ENCODE results near the gene DCAF5. TPM values are rescaled to one million over a fixed set of nuclear protein-coding genes. Genes with fewer than 3 reads are reported as not detected.
A peak's percentile ranks its signal among the peaks of the same experiment; 100 is the strongest.

The DCAF5 gene
- total RNA-seq, 4 donors from 2014 or later, result 37.4 to 67.1 (median 46.4) TPM

- H3K4me3 ChIP-seq, result no peak overlapping the region
- TF ChIP-seq POLR2A (IDR thresholded peaks at IDR 0.05; ENCODE audit: low read depth), result no peak
- no peak for TF ChIP-seq CTCF (IDR thresholded peaks at IDR 0.05)
- no peak for TF ChIP-seq POLR2AphosphoS5 (IDR thresholded peaks at IDR 0.05)
- no peak for TF ChIP-seq EP300 (IDR thresholded peaks at IDR 0.05)
- intact Hi-C loops (cut with DNase I), result loop anchor here (5.0 kb wide), 1 partner anchor 193 kb away; no protein-coding TSS in a partner anchor
- no peaks in the 10 kb centered on the region for H3K9me3 ChIP-seq
- peaks cover 0 to 55% (median 23%) of the 10 kb centered on the region in 4 donors for H3K36me3 ChIP-seq
- 86% methylated on average over 2 of the region's 2 CpGs for WGBS
- peaks cover 0 to 21% (median 14%) of the 10 kb centered on the region in 4 donors for H3K4me1 ChIP-seq
- H3K27ac ChIP-seq (replicated peaks in 1 of 4), result peak overlapping the region in 1 of 4 donors; percentile 45
- H3K27me3 ChIP-seq, result no peaks in the 10 kb centered on the region
- DNase-seq (ENCODE audit: extremely low spot score), result no peak
These were observed 47.6 kb downstream of the DCAF5 start for GRCh38 chr14:69105326-69105725.

- no peak for DNase-seq (ENCODE audit: extremely low spot score)
These were observed 51.5 kb downstream of the DCAF5 start for GRCh38 chr14:69101331-69101826.

DNA sequence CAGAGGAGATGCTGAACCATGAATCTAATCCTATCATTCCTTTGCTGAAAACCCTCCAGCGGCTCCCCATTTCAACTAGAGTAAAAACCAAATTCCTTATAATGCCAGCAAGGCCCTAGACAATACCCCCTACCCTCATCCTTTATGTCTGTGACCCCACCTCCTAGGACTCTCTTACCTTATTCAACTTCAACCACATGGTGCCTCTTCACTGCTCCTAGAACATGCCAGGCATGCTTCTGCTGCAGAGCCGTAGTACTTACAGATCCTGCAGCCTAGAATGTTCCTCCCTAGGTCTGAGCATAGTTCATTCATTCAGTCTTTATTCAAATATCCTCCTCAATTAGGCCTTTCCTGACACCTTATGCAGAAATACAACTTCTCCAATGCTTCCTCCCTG, 54.9 kb downstream of the DCAF5 start:
- peak overlapping the region; percentile 58 to 78 (median 72) for H3K27ac ChIP-seq (replicated peaks in 1 of 4)

More at GRCh38 chr14:69101331-69101826, 51.5 kb downstream of the DCAF5 start:
- peaks cover 0 to 34% (median 31%) of the 10 kb centered on the region in 4 donors for H3K4me1 ChIP-seq
- peaks cover 0 to 35% (median 13%) of the 10 kb centered on the region in 4 donors for H3K36me3 ChIP-seq
- no peak overlapping the region for H3K4me3 ChIP-seq
- no peaks in the 10 kb centered on the region for H3K9me3 ChIP-seq
- 32% methylated on average over 4 of the region's 4 CpGs for WGBS
- intact Hi-C loops (cut with DNase I), result no loop called here
- peak overlapping the region; percentile 48 to 71 (median 52) for H3K27ac ChIP-seq (replicated peaks in 1 of 4)
- no peak for TF ChIP-seq EP300 (IDR thresholded peaks at IDR 0.05)
- TF ChIP-seq CTCF (IDR thresholded peaks at IDR 0.05), result peak; percentile 66 to 81 (median 76)
- TF ChIP-seq POLR2AphosphoS5 (IDR thresholded peaks at IDR 0.05), result peak; percentile 59 to 78
- H3K27me3 ChIP-seq, result no peaks in the 10 kb centered on the region

GRCh38 chr14:69096781-69097475, 56.0 kb downstream of the DCAF5 start:
- no peak for DNase-seq (ENCODE audit: extremely low spot score)
- intact Hi-C loops (cut with DNase I), result no loop called here
- Histone ChIP-seq H3K36me3 (peaks cover 0 to 4% (median 2%) of the 10 kb centered on the region in 4 donors), H3K4me1 (peaks cover 13 to 66% (median 55%) of the 10 kb centered on the region in 4 donors), H3K9me3 (no peaks in the 10 kb centered on the region), H3K4me3 (no peak overlapping the region), H3K27me3 (no peaks in the 10 kb centered on the region), H3K27ac (replicated peaks in 1 of 4) (peak overlapping the region; percentile 58 to 78 (median 72))
- no peak for TF ChIP-seq POLR2AphosphoS5 (IDR thresholded peaks at IDR 0.05)
- TF ChIP-seq POLR2A (IDR thresholded peaks at IDR 0.05; ENCODE audit: low read depth), result no peak
- no peak for TF ChIP-seq CTCF (IDR thresholded peaks at IDR 0.05)
- no peak for TF ChIP-seq EP300 (IDR thresholded peaks at IDR 0.05)
- 45% methylated on average over 4 of the region's 4 CpGs for WGBS

More for the DNA sequence above, 54.9 kb downstream of the DCAF5 start:
- no peak for DNase-seq (ENCODE audit: extremely low spot score)
- no peak for TF ChIP-seq CTCF (IDR thresholded peaks at IDR 0.05)
- no peak for TF ChIP-seq POLR2A (IDR thresholded peaks at IDR 0.05; ENCODE audit: low read depth)
- no peak for TF ChIP-seq EP300 (IDR thresholded peaks at IDR 0.05)
- TF ChIP-seq POLR2AphosphoS5 (IDR thresholded peaks at IDR 0.05), result no peak
- 79% methylated on average over 2 of the region's 2 CpGs for WGBS
- H3K36me3 ChIP-seq, result peaks cover 0 to 6% (median 2%) of the 10 kb centered on the region in 4 donors
- H3K4me1 ChIP-seq, result peaks cover 13 to 62% (median 53%) of the 10 kb centered on the region in 4 donors
- intact Hi-C loops (cut with DNase I), result no loop called here
- no peaks in the 10 kb centered on the region for H3K9me3 ChIP-seq
- no peaks in the 10 kb centered on the region for H3K27me3 ChIP-seq
- no peak overlapping the region for H3K4me3 ChIP-seq

Data from esophagus muscularis mucosa (tissue), 4 donors.